HepG2 (cell line): ENCODE measurements around the gene ANO9. TPM values are rescaled to one million over a fixed set of nuclear protein-coding genes. Genes with fewer than 3 reads are reported as not detected.
A peak's percentile ranks its signal among the peaks of the same experiment; 100 is the strongest.

ENCODE experiments used
- ATF7 ChIP-seq, 2 experiments: fragments of 450-650 bp in 1 of 2; sonication (generic) in 1 of 2; formaldehyde crosslinking in 1 of 2; IDR thresholded peaks; 2 replicates each; pipeline versions ENCODE4 v1.4.0 to v1.6.1; 2016 to 2020; ENCODE audit warnings: antibody characterized with exemption in 1 of 2, mild to moderate bottlenecking in 1 of 2, missing genetic modification reagents in 1 of 2
- CBX1 ChIP-seq: IDR thresholded peaks from one replicate; pipeline ENCODE4 v1.6.1; 2016; ENCODE audit warnings: antibody characterized with exemption, low read depth
- CREM ChIP-seq, 2 experiments: sonication (generic) in 1 of 2; formaldehyde crosslinking in 1 of 2; IDR thresholded peaks; 2 replicates each; pipeline versions ENCODE4 v1.4.0 to v1.6.1; 2016 to 2020; ENCODE audit warnings: antibody characterized with exemption in 1 of 2, mild to moderate bottlenecking in 1 of 2, missing genetic modification reagents in 1 of 2
- GATAD1 ChIP-seq: IDR thresholded peaks from 2 replicates; pipeline ENCODE4 v1.6.1; 2016; ENCODE audit warnings: missing genetic modification reagents, missing compliant biosample characterization
- KLF12 ChIP-seq: sonication (generic); formaldehyde crosslinking; IDR thresholded peaks from 2 replicates; pipeline ENCODE4 v1.4.0; 2020; ENCODE audit warnings: missing genetic modification reagents, borderline replicate concordance
- PHB2 ChIP-seq: fragments of 450-650 bp; IDR thresholded peaks from 2 replicates; pipeline ENCODE4 v1.6.1; 2018; ENCODE audit not compliant: partially characterized antibody
- PHF8 ChIP-seq: sonication (generic); formaldehyde crosslinking; IDR thresholded peaks from 2 replicates; pipeline ENCODE4 v1.5.0; 2020; ENCODE audit warnings: missing genetic modification reagents
- SNRNP70 ChIP-seq: fragments of 200-400 bp; formaldehyde crosslinking; IDR thresholded peaks from 2 replicates; pipeline ENCODE4 v1.6.1; 2017; ENCODE audit warnings: mild to moderate bottlenecking, low read depth, low read length, moderate library complexity
- STAG1 ChIP-seq: sonication (generic); formaldehyde crosslinking; IDR thresholded peaks from 2 replicates; pipeline ENCODE4 v1.4.0; 2020; ENCODE audit warnings: missing genetic modification reagents
- SUZ12 ChIP-seq: fragments of 150-350 bp; IDR thresholded peaks from 2 replicates; pipeline ENCODE4 v1.6.1; 2014; ENCODE audit warnings: low read depth, low read length
- ZNF136 ChIP-seq: sonication (generic); formaldehyde crosslinking; IDR thresholded peaks from 2 replicates; pipeline ENCODE4 v1.8.1; 2022; ENCODE audit warnings: low read depth, mild to moderate bottlenecking, moderate library complexity, missing genetic modification reagents
- ZNF251 ChIP-seq: sonication (generic); formaldehyde crosslinking; IDR thresholded peaks from 2 replicates; pipeline ENCODE4 v1.9.0; 2021; ENCODE audit warnings: mild to moderate bottlenecking, missing genetic modification reagents
- ZNF546 ChIP-seq: sonication (generic); formaldehyde crosslinking; conservative IDR thresholded peaks from 2 replicates; pipeline ENCODE4 v1.8.1; 2023; ENCODE audit warnings: mild to moderate bottlenecking, missing genetic modification reagents
- ZNF720 ChIP-seq: sonication (generic); formaldehyde crosslinking; IDR thresholded peaks from 2 replicates; pipeline ENCODE4 v1.4.0; 2020; ENCODE audit warnings: missing genetic modification reagents
- ZNF749 ChIP-seq: sonication (generic); formaldehyde crosslinking; IDR thresholded peaks from 2 replicates; pipeline ENCODE4 v1.8.0; 2022; ENCODE audit warnings: mild to moderate bottlenecking, missing genetic modification reagents, moderate library complexity, borderline replicate concordance
- polyA plus RNA-seq, 8 experiments: library from polyadenylated mRNA; depleted of rRNA in 3 of 8; stranded (reverse) in 7 of 8; unstranded in 1 of 8; fragments of >200 nt; fragmentation: Illumina TruSeq in 4 of 8; extraction: Trizol in 4 of 8; gene quantifications; 2 replicates each; pipeline versions ENCODE4 v1.2.1 to v1.2.3, GENCODE V29; 2011 to 2016; ENCODE audit warnings: low read depth in 4 of 8, missing spikeins in 1 of 8, mixed read lengths in 1 of 8; ENCODE audit not compliant: insufficient read depth in 1 of 8
- total RNA-seq, 5 experiments: library from RNA; depleted of rRNA; stranded (reverse); fragments of >200 nt; fragmentation: Illumina TruSeq; extraction: Trizol; gene quantifications; 2 replicates each; pipeline ENCODE4 v1.2.3, GENCODE V29; 2016; ENCODE audit warnings: low read depth in 1 of 5
- TF ChIP-seq, protein P1 (sequence below): sonication (generic); formaldehyde crosslinking; IDR thresholded peaks from 2 replicates; pipeline ENCODE4 v1.4.0; 2020; ENCODE audit warnings: missing genetic modification reagents
- TF ChIP-seq, protein P2 (sequence below): IDR thresholded peaks from 2 replicates; pipeline ENCODE4 v1.6.1; 2012; ENCODE audit warnings: low read length, improper control_type of control experiment
- TF ChIP-seq, protein P3 (sequence below): sonication (generic); formaldehyde crosslinking; IDR thresholded peaks from 2 replicates; pipeline ENCODE4 v1.4.0; 2020; ENCODE audit warnings: missing genetic modification reagents
- TF ChIP-seq, protein P4 (sequence below): sonication (generic); formaldehyde crosslinking; IDR thresholded peaks from 2 replicates; pipeline ENCODE4 v1.5.1; 2020; ENCODE audit warnings: mild to moderate bottlenecking, missing genetic modification reagents

The ANO9 gene
- total and polyA plus RNA-seq, 2 of the 13 experiments (the other 11 are each of a cell fraction or from before 2014, with no cell fraction given): 8.9 to 14.3 TPM

DNA sequence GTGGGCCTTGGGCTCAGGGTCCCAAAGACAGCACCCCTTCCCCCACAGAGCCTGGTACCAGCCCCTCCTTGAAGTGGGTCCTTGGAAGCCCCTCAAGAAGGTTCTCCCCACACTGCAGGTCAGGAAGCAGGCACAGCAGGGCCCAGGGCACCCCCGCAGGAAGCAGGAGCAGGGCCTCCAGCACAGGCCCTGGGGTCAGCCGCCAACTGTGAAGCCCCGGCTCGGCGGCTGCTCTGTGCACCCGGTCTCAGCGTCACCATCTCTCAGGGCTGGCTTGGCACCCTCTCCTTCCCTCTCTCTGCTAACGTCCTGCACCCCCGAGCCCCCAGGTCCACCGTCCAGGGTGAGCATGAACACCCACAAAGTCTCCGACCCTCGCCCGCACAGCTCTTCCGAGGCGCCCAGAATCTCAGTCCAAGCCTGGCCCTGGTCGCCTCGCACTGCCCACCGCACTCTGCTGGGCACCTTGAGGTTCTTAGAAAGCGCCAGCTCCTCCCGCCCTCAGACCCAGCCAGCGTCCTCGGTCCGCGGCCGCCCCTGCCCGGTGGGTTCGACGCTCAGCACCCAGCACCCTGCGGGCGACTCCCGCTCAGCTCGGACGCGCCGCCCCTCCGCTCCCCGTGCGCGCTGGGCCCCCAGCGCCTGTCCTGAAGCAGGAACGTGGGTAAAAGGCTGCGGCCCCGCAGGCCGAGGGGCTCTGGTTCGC, 25.6 kb downstream of the ANO9 start (continued):
- TF ChIP-seq ZNF136 (CRISPR knock-in tag) (no peak), ATF7 (IDR thresholded peaks at IDR 0.05) (no peak), ATF7 (CRISPR knock-in tag; IDR thresholded peaks at IDR 0.05) (no peak), KLF12 (0 out of 2 replicates have a peak, but pooled peaks have one; percentile 27), ZNF251 (CRISPR knock-in tag) (no peak), ZNF546 (no peak), PHB2 (no peak), PHF8 (CRISPR knock-in tag) (no peak), STAG1 (CRISPR knock-in tag) (no peak), ZNF720 (CRISPR knock-in tag) (no peak), CREM (IDR thresholded peaks at IDR 0.05) (no peak), CREM (CRISPR knock-in tag; IDR thresholded peaks at IDR 0.05) (no peak), ZNF749 (CRISPR knock-in tag) (0 out of 2 replicates have a peak, but pooled peaks have one; percentile 7), CBX1 (no peak), GATAD1 (CRISPR knock-in tag) (no peak), SUZ12 (no peak), SNRNP70 (no peak)
- TF ChIP-seq, protein P1, sequence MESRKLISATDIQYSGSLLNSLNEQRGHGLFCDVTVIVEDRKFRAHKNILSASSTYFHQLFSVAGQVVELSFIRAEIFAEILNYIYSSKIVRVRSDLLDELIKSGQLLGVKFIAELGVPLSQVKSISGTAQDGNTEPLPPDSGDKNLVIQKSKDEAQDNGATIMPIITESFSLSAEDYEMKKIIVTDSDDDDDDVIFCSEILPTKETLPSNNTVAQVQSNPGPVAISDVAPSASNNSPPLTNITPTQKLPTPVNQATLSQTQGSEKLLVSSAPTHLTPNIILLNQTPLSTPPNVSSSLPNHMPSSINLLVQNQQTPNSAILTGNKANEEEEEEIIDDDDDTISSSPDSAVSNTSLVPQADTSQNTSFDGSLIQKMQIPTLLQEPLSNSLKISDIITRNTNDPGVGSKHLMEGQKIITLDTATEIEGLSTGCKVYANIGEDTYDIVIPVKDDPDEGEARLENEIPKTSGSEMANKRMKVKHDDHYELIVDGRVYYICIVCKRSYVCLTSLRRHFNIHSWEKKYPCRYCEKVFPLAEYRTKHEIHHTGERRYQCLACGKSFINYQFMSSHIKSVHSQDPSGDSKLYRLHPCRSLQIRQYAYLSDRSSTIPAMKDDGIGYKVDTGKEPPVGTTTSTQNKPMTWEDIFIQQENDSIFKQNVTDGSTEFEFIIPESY (CRISPR knock-in tag): peak; percentile 27; the same call in 1 of the 2 replicates
- TF ChIP-seq, protein P2, sequence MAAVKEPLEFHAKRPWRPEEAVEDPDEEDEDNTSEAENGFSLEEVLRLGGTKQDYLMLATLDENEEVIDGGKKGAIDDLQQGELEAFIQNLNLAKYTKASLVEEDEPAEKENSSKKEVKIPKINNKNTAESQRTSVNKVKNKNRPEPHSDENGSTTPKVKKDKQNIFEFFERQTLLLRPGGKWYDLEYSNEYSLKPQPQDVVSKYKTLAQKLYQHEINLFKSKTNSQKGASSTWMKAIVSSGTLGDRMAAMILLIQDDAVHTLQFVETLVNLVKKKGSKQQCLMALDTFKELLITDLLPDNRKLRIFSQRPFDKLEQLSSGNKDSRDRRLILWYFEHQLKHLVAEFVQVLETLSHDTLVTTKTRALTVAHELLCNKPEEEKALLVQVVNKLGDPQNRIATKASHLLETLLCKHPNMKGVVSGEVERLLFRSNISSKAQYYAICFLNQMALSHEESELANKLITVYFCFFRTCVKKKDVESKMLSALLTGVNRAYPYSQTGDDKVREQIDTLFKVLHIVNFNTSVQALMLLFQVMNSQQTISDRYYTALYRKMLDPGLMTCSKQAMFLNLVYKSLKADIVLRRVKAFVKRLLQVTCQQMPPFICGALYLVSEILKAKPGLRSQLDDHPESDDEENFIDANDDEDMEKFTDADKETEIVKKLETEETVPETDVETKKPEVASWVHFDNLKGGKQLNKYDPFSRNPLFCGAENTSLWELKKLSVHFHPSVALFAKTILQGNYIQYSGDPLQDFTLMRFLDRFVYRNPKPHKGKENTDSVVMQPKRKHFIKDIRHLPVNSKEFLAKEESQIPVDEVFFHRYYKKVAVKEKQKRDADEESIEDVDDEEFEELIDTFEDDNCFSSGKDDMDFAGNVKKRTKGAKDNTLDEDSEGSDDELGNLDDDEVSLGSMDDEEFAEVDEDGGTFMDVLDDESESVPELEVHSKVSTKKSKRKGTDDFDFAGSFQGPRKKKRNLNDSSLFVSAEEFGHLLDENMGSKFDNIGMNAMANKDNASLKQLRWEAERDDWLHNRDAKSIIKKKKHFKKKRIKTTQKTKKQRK: no peak
- TF ChIP-seq, protein P3, sequence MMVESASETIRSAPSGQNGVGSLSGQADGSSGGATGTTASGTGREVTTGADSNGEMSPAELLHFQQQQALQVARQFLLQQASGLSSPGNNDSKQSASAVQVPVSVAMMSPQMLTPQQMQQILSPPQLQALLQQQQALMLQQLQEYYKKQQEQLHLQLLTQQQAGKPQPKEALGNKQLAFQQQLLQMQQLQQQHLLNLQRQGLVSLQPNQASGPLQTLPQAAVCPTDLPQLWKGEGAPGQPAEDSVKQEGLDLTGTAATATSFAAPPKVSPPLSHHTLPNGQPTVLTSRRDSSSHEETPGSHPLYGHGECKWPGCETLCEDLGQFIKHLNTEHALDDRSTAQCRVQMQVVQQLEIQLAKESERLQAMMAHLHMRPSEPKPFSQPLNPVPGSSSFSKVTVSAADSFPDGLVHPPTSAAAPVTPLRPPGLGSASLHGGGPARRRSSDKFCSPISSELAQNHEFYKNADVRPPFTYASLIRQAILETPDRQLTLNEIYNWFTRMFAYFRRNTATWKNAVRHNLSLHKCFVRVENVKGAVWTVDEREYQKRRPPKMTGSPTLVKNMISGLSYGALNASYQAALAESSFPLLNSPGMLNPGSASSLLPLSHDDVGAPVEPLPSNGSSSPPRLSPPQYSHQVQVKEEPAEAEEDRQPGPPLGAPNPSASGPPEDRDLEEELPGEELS: 0 out of 2 replicates have a peak, but pooled peaks have one; percentile 26
- TF ChIP-seq, protein P4, sequence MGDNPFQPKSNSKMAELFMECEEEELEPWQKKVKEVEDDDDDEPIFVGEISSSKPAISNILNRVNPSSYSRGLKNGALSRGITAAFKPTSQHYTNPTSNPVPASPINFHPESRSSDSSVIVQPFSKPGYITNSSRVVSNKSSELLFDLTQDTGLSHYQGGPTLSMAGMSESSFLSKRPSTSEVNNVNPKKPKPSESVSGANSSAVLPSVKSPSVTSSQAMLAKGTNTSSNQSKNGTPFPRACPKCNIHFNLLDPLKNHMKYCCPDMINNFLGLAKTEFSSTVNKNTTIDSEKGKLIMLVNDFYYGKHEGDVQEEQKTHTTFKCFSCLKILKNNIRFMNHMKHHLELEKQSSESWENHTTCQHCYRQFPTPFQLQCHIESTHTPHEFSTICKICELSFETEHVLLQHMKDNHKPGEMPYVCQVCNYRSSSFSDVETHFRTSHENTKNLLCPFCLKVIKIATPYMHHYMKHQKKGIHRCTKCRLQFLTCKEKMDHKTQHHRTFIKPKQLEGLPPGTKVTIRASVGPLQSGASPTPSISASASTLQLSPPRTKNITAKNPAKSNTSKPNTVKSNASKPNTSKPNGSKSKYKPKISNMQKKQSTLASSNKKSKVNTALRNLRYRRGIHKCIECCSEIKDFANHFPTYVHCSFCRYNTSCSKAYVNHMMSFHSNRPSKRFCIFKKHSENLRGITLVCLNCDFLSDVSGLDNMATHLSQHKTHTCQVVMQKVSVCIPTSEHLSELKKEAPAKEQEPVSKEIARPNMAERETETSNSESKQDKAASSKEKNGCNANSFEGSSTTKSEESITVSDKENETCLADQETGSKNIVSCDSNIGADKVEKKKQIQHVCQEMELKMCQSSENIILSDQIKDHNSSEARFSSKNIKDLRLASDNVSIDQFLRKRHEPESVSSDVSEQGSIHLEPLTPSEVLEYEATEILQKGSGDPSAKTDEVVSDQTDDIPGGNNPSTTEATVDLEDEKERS (CRISPR knock-in tag): no peak
